AG04449 (cell line): ENCODE data around the gene TSPAN1.

Source experiments
- CTCF ChIA-PET: fragments of 350-600 bp; formaldehyde crosslinking; extraction: SDS; loops from one replicate; lab custom pipeline; 2021; ENCODE audit warnings: antibody characterized with exemption; lab: Yijun Ruan, JAX
- POLR2A ChIA-PET: fragments of 400-600, 350-600 bp; formaldehyde crosslinking; extraction: SDS; loops from one replicate; lab custom pipeline; 2020; ENCODE audit warnings: antibody characterized with exemption, inconsistent platforms; lab: Yijun Ruan, JAX
- DNase-seq: peaks from one replicate; pipeline ENCODE4 v3.0.0-alpha.2; 2010; ENCODE audit warnings: low read depth, low spot score
- H3K4me3 ChIP-seq: 2 replicates; pipeline ENCODE4 v1.5.1; 2011; ENCODE audit warnings: low read depth, mild to moderate bottlenecking, control low read depth, low read length
- CTCF ChIP-seq: IDR thresholded peaks from one replicate; pipeline ENCODE4 v1.5.1; 2011; ENCODE audit warnings: mild to moderate bottlenecking, moderate library complexity, low read length, control low read depth, inconsistent platforms; ENCODE audit not compliant: insufficient read depth; ENCODE audit errors: missing control alignments

Gene TSPAN1

DNA sequence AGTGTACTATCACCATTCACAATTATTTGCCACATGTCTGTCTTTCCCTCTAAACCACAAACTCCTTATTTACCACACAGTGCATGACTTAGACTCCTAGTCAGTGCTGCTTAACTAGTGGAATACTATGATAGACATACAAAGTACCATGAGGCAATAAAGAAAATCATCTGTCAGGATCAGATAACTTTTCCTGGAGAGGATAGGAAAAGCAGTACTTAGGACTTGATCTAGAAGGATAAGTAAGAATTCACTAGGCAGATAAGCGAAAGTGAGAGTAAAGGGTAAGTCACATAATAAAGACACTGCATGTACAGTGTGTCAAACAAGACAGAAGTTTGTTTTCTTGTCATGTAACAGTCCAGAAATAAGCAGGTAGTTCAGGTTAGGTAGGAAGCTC, 21.2 kb upstream of the TSPAN1 start:
- ChIA-PET POLR2A (no interaction called here), CTCF (no interaction called here)
- DNase-seq, result no peak
- no peak overlapping the region for H3K4me3 ChIP-seq
- no peak for TF ChIP-seq CTCF

DNA sequence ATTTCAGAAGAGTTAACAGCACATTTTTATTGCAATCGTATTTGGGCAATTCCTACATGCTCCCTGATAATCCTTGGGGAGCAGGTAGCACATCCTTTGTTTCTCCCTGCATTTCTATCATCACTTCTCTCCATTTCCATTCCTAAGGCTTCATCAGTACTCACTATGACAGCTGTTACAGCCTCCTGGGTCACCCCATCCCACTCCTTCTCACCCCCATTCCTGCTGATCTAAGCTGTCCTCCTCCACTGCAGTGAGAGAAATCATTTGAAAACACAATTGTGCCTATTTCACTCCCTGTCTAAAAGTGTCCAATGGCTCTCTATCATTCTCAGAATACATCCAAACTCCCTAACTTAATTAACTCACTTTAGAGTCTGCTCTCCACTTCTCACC, 17.0 kb upstream of the TSPAN1 start:
- ChIA-PET POLR2A (no interaction called here), CTCF (interaction anchor here (1.0 to 1.5 kb wide), 4 partner anchors 12 to 78 kb away, joined by 3 read pairs; no protein-coding TSS in a partner anchor)
- no peak overlapping the region for H3K4me3 ChIP-seq
- DNase-seq, result no peak
- no peak for TF ChIP-seq CTCF

DNA sequence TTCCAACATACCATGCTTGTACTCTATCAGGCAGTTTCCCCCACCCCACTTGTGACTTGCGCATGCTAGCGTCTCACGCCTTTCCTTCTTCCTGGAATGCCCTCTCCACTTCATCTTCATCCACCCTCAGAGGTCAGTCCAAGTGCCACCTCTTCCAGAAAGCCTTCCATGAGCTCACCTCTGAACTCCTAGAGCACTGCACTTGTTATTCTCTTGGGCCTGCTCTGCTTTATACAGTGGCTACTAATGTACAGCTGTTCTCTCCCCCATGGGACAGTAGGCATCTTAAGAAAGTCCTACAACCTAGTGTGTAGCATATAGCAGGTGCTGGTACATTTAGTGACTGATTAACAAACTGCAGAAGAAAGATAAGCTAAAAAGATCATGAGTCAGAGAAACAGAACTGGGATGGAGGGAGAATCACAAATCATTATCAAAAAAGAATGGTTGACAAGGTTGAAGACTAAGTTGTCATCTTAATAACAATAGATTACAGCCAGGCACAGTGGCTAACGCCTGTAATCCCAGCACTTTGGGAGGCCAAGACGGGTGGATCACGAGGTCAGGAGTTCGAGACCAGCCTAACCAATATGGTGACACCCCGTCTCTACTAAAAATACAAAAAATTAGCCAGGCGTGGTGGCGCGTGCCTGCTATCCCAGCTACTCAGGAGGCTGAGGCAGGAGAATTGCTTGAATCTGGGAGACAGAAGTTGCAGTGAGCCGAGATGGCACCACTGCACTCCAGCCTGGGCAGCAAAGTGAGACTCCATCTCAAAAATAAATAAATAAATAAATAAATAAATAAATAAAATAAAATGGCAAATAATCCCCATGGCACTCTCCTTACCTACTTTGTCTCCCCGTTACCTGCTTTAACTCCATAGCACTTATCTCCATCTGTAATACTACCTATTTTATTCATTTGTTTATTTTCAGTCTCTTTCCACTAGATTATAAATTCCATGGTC, 16.3 kb upstream of the TSPAN1 start:
- H3K4me3 ChIP-seq, result no peak overlapping the region
- DNase-seq, result no peak
- POLR2A ChIA-PET, result no interaction called here
- CTCF ChIA-PET, result interaction anchor here (1.0 to 1.5 kb wide), 4 partner anchors 12 to 78 kb away, joined by 3 to 4 read pairs (median 3); no protein-coding TSS in a partner anchor
- no peak for TF ChIP-seq CTCF

DNA sequence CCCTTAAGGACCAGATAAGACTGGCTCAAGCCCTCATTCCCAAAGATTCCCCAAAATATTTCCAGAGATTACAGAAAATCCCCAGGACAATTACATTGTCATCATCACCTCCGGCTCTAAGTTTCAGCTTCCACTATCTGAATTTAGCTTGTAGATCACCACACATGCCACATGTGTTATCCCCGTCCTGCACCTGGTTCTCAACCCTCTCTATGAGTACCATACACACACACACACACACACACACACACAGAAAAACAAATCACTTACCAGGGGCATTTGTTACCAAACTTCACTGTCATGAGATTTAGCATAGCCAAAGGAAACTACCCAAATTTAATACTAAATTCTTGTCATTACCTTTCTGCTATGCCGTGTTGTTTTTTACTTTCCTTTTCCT, 15.4 kb upstream of the TSPAN1 start:
- POLR2A ChIA-PET, result no interaction called here
- no peak overlapping the region for H3K4me3 ChIP-seq
- DNase-seq, result no peak
- no peak for TF ChIP-seq CTCF
- CTCF ChIA-PET, result interaction anchor here (1.4 kb wide), 1 partner anchor 20 kb away, joined by 4 read pairs; no protein-coding TSS in a partner anchor

- CTCF ChIA-PET, result interaction anchor here (1.4 kb wide), 1 partner anchor 20 kb away, joined by 4 read pairs; no protein-coding TSS in a partner anchor
- no peak for DNase-seq
- POLR2A ChIA-PET, result no interaction called here
- H3K4me3 ChIP-seq, result no peak overlapping the region
- TF ChIP-seq CTCF, result no peak
These were observed 14.7 kb upstream of the TSPAN1 start for GRCh38 chr1:46160212-46160611.
